Activated CD8-positive, alpha-beta memory T cell treated with anti-CD3 and anti-CD28 coated beads for 24 hours (primary cell): ENCODE results near the gene PDLIM5.
"Not testable (repeated sequence)": the region's sequence is repeated elsewhere in the genome, so short reads cannot be mapped to it uniquely, and the experiment has no call there.

Experiments
- DNase-seq: peaks from one replicate; pipeline ENCODE4 v3.0.0-alpha.2; 2020

The PDLIM5 gene

GRCh38 chr4:94533405-94534223 lies 81.9 kb downstream of the PDLIM5 start:
- DNase-seq, result no peak

DNA sequence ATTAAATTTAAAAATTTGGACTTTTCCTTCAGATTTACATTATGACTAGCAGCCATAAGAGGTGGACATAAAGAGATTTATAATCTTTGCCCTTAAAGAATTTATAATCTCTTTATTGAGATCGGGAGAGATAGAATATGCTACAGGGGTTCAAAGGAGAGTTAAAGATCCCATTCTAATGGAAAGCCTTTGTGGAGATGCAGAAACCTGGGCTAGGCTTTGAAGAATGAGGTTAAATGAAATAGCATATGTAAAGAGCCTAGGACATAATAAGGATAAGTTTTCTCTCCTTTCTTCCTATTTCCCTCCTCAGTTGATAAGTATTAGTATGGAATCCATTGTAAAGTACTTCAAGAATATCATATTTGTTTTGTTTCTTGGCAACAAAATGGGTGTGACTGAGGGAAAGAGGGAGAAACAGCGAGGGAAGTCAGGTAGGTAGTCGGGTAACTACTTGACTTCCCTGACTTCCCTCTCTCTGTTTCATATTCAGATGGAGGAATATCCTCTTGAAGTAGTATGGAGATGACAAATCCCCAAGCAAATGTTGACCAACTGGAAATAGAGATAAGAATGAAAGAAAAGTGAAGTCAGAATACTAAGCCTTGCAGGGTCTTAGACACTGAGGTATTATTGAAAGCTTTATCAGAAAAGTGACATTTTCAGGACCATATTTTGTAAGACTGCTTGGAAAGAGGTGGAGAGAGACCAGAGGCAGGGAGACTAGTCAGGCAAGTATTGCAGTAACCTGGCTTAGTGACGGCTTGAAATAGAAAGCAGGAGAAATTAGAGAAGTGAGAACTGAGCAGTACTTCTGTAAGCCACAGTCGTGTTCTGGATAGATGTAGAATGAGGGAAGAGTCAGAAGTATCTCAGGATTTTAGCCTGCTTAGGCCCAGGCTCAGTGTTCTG lies 82.9 kb downstream of the PDLIM5 start:
- DNase-seq, result no peak

- DNase-seq, result no peak
Observed at GRCh38 chr4:94536049-94536448, 84.3 kb downstream of the PDLIM5 start.

GRCh38 chr4:94536649-94537469 lies 85.1 kb downstream of the PDLIM5 start:
- no peak for DNase-seq

DNA sequence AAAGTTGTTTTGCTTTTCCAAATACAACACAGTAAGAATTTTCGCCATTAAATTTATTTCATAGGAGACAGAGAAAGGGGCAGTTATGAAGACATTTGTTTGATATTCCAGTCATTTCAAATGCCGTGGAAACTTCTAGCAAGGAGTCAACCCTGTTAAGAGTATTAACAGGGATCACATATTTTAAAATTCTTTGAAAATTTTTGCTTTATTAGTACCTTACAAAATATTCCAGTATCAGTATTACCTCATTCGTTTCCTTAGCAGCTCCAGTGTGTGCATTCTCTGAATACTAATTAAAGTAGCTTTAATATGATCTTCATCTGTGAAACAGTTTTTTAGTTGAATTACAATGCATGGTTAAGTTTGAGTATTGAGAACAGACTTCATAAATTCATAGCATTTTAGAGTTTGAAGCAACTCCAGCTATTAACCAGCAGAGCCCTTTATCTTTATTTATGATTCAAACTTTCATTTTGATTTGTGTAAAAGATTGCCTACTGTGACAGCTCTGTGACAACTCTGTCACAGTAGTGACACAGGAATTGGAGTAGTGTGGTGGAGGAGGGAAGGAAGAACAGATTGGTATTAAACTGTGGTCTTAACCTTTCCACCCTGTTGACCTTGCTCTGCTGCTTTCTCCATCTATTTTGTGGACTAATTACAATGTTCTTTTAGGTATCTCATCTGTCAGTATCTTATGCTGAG lies 86.3 kb downstream of the PDLIM5 start:
- no peak for DNase-seq

- DNase-seq, result no peak
Observed at GRCh38 chr4:94540476-94540875, 88.7 kb downstream of the PDLIM5 start.

GRCh38 chr4:94544811-94545210 lies 93.1 kb downstream of the PDLIM5 start:
- DNase-seq, result no peak

- DNase-seq, result no peak
Observed at GRCh38 chr4:94545296-94545695, 93.6 kb downstream of the PDLIM5 start.

DNA sequence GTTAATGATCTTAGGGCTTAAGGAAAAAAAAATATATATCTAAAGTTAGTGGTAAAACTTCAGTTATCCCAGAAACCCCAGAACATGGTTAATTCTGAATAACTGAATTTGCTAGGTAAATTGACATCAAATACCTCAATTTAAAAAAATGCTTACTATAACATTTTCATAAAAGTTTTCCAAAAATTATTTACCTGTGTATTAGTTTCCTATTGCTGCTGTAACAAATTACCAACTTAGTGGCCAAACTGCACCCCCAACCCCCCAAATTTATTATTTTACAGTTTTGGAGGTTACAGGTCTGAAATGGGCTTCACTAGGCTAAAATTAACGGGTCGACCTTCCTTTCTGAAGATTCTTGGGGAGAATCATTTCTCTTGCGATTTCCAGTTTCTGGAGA lies 95.2 kb downstream of the PDLIM5 start:
- DNase-seq, result no peak

- no peak for DNase-seq
Observed at GRCh38 chr4:94548571-94548970, 96.8 kb downstream of the PDLIM5 start.

GRCh38 chr4:94550352-94550751 lies 98.6 kb downstream of the PDLIM5 start:
- no peak for DNase-seq

DNA sequence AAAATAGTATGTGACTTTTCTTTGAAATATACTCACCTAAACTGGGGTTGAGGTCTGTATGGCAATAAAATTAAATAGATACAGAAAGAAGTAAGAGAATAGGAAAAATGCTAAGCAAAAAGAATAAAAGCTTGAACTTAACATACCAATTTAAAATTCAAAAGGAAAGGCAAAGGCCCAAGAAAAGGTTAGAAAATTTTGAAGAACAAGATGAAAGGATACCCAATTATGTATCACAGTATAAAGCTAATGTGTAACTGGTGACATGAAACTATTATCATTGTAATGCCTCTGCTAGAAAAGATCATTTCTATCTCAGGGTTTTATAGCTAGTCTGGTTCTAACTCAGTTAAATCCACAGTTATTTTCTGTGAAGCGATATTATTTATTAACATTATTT lies 99.1 kb downstream of the PDLIM5 start:
- DNase-seq, result no peak

DNA sequence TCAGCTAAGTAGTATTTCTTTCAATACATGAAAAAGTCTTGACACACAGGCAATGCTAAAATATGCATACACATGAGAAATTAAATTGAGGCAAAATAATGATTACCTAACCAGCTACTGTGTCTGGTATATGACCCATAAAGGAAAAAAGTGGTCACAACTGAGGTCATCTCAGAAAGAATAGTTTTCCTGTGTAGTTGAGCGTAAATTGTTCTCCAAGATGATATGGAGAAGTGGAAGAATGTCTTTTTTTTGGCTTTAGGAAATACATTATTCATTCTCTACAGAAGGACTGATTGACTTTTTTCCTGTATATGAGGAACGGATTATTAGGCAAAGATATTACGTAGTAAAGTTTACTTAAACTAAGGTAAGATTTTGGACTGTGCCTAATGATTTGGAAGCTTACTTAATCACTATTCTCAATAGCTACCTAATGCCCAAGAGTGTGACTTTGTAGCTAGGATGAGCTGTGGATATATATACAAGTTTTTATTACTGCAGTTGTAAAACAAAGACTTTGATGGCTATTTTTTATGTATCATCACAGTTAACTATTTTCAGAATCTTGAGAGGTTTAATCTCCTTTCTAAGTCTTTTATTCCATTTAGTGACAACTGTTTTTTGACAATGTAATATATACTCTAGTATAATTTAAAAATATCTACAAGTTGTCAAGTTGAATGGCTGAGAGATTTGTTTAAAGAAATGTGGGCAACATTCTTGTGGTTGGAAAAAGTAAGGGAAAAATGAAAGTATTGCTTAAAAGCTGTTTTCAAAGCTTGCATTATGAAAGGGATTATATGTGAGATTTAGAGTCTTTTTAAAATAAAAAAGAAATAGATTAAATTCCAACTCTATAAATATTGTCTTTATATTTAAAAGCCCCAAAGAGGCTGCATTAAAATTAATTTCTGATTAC lies 100.2 kb downstream of the PDLIM5 start:
- DNase-seq, result no peak

GRCh38 chr4:94556047-94556446 lies 104.3 kb downstream of the PDLIM5 start:
- not testable (repeated sequence) for DNase-seq

DNA sequence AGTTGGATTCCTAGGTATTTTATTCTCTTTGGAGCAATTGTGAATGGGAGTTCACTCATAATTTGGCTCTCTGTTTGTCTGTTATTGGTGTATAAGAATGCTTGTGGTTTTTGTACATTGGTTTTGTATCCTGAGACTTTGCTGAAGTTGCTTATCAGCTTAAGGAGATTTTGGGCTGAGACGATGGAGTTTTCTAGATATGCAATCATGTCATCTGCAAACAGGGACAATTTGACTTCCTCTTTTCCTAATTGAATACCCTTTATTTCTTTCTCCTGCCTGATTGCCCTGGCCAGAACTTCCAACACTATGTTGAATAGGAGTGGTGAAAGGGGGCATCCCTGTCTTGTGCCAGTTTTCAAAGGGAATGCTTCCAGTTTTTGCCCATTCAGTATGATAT lies 105.9 kb downstream of the PDLIM5 start:
- not testable (repeated sequence) for DNase-seq

DNA sequence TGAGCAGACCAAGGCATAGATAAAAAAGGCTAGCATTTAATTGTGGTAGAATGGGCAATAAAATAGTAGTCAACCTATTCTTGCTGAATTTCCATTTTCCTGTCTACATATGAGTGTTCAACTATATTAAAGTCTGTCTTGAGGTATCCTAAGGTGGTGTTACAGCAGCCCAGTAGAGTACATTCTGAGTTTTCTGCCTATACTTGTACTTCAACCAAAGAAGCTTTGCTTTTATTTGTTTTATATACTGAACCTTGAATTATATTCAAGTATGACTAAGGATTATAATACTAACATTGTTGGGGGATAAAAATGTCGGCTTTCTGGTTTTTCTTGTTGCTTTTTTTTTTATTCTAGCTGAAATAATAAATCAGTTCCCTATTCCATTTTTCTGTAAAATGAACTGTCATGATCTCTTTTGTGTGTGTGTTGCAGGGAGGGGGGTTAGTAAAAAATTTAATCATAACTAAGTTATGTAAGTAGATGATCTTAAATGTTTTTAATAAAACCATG lies 106.7 kb downstream of the PDLIM5 start:
- DNase-seq, result no peak

DNA sequence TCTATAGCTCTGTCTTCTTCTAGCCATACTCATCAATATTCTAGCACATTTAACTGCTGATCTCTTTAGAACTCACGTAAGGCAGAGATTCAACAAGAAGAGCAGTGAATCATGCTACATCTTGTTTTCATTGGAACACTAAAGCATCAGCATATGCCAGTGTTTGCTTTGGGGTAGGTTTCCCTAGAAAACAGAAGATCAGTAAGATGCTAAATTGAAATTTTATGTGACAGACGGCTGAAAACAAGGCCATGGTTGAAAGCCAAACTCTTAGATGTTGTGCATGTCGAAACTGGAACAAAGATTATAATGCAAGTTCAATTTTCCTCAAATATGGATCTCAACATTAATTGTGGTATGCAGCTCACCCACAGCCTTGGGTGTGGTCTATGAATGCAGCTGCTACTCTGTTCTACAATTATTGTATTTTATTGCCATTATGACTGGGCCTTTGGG lies 107.6 kb downstream of the PDLIM5 start:
- DNase-seq, result no peak

DNA sequence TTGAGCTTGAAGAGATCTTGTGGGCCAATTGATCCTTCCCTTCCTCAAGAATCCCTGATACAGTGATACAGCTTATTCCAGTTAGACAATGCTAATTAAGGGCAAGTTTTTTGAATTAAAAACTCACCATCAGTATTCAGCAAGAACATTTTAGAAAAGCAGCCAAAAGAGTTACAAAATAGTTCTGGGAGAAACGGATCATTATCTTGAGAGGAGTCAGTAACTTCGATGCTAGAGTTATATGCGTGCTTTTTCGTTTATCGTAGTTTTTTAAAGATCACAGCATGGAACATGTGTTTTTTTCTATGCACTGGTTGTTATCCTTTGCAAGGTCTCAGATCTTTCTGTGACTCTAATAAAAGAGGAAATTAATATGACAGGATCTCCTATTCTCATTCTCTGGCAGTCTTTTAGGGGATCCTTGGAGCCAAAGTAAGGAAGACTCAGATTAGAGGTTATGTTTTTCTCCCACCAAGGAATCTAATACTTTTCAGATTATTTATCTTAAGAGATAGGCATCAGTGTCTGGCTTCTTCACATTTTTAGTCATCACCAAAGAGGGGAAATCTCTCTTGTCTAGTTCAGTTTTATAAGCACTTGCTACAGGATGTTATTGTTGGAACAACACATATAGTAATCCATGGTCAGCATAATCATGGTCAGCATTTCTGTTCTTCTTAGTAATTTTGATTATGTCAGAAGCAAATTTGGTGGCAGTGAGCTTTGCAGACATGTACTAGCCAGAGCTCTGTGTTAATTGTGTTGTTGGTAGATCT lies 109.7 kb downstream of the PDLIM5 start:
- no peak for DNase-seq

DNA sequence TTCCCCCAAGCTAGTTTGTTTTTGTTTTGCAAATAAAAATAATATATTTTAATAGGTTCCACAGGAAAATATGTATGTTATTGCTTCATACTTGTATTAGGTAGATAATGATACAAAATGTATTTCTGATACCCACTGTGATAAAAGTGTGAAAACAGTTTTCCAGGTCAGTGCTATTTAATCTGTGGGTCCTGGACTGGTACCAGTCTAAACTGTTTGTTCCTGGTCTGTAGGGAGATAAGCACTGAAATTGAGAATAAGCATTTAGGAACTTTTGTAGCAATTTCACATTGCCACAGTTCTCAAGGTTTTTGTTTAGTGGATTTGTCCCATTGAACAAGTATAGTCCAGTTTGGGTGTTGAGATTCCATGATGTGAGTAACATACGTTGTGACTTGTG lies 110.5 kb downstream of the PDLIM5 start:
- DNase-seq, result no peak

DNA sequence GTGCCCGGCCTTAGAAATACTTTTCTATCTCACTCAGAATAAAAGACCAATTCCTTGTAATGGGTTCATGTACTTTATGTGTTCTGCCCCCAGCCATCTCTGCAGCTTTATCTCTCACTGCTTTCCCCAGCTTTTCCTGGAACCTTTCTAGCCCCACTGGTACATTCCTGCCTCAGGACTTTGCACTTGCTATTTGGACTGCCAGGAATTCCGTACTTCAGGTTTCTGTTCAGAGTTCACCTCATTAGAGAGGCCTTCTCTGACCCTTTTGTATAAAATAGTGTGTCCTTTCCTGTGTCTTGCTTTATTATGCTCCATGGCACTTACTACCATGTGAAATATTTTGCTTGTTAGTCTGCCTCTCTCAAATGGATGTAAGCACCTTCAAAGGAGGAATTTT lies 112.5 kb downstream of the PDLIM5 start:
- DNase-seq, result no peak
